Mesothelial cell of epicardium (in vitro differentiated cells): ENCODE measurements around the gene VIPR2. TPM values are rescaled to one million over a fixed set of nuclear protein-coding genes. Genes with fewer than 3 reads are reported as not detected.

ENCODE experiments used
- DNase-seq, 2 experiments: peaks; one replicate each; pipeline ENCODE4 v3.0.0; 2021; ENCODE audit warnings: low spot score in 2 of 2; ENCODE audit not compliant: unreplicated experiment in 2 of 2
- H3K27ac Mint-ChIP-seq: 2 replicates; pipeline ENCODE4 v1.8.0; 2021; ENCODE audit warnings: mixed read lengths
- H3K27me3 Mint-ChIP-seq: 2 replicates; pipeline ENCODE4 v1.8.0; 2021; ENCODE audit warnings: low read depth, mixed read lengths
- H3K36me3 Mint-ChIP-seq: 2 replicates; pipeline ENCODE4 v1.8.0; 2021; ENCODE audit warnings: mixed read lengths
- H3K4me1 Mint-ChIP-seq: 2 replicates; pipeline ENCODE4 v1.8.0; 2021; ENCODE audit warnings: mixed read lengths
- H3K4me3 Mint-ChIP-seq: 2 replicates; pipeline ENCODE4 v1.8.0; 2021; ENCODE audit warnings: mild to moderate bottlenecking, moderate library complexity, mixed read lengths
- H3K9me3 Mint-ChIP-seq: 2 replicates; pipeline ENCODE4 v1.8.0; 2021; ENCODE audit warnings: mixed read lengths
- total RNA-seq: library from RNA; stranded (reverse); gene quantifications from 3 replicates; pipeline ENCODE4 v1.2.1, GENCODE V29; 2021
- TF ChIP-seq, protein P1 (sequence below): fragments of 200-600 bp; sonication (generic); IDR thresholded peaks from one replicate; pipeline ENCODE4 v1.5.0; 2021; ENCODE audit warnings: antibody characterized with exemption; ENCODE audit not compliant: unreplicated experiment

The VIPR2 gene
- total RNA-seq, 1 donor from 2014 or later: 0.04 TPM

DNA sequence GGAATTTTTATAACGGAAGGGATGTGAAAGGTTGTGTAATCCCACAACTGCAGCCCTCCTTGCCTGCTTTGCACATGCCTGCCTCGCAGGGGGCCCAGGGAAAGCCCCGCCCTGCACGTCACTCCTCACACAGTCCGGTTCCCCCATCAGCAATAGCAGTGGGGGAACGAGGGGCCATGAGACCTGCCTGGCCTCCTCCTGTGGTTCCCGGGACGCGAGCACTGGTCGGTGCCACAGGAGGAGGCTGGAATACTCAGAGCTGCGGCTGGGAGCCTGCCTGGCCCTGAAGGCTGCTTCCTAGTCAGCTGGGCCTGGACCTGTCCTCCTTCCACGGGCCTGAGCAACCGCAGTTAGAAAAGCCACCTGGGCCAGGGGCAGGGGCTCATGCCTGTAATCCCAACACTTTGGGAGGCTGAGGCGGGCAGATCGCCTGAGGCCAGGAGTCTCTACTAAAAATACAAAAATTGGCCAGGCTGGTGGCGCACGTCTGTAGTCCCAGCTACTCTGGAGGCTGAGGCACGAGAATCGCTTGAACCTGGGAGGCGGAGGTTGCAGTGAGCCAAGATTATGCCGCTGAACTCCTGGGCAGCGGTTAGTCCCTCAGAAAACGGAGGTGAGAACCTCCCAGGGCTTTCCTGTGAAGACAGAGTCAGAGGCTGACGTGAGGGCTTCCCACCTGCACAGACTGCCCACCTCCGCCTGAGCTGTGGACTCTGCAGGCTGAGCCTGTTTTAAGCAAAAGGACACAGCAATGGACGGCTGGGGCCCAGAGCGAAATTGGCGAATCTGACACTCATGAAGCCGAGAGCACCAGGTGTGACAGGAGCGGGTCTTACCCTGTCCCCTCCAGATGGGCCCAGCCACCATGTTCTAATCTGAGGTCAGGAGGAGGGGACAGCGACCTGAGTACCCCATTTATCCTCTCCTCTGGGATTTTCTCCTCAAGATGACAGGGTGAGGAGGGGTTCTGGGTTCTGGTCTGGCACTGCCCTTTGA lies 52.9 kb downstream of the VIPR2 start:
- Mint-ChIP-seq H3K27me3 (peaks cover 2% of the 10 kb centered on the region), H3K4me1 (no peaks in the 10 kb centered on the region), H3K36me3 (no peaks in the 10 kb centered on the region), H3K4me3 (no peak overlapping the region), H3K9me3 (no peaks in the 10 kb centered on the region), H3K27ac (no peak overlapping the region)
- peak in 1 of 2 experiments; percentile 35 for DNase-seq
- TF ChIP-seq, protein P1, sequence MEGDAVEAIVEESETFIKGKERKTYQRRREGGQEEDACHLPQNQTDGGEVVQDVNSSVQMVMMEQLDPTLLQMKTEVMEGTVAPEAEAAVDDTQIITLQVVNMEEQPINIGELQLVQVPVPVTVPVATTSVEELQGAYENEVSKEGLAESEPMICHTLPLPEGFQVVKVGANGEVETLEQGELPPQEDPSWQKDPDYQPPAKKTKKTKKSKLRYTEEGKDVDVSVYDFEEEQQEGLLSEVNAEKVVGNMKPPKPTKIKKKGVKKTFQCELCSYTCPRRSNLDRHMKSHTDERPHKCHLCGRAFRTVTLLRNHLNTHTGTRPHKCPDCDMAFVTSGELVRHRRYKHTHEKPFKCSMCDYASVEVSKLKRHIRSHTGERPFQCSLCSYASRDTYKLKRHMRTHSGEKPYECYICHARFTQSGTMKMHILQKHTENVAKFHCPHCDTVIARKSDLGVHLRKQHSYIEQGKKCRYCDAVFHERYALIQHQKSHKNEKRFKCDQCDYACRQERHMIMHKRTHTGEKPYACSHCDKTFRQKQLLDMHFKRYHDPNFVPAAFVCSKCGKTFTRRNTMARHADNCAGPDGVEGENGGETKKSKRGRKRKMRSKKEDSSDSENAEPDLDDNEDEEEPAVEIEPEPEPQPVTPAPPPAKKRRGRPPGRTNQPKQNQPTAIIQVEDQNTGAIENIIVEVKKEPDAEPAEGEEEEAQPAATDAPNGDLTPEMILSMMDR: no peak

DNA sequence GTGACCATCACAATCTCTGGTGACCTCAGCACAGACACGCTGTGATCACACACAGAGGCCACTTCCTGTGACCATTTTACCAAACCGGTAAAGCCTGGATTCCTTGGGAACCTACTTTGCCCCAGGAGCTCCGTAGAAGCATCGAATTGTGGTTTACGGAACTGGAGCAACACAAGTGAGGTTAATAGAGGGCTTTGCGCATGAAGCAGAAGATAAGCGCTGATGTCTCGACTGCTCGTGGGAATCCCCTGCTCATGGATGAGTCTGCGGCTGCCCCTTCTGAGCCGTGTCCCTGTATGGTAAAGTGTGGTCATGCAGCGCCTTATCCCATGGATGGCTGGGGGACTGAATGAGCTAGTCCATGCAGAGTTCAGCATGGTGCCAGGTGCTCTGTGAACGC lies 53.6 kb downstream of the VIPR2 start:
- H3K4me3 Mint-ChIP-seq: no peak overlapping the region
- H3K36me3 Mint-ChIP-seq: no peaks in the 10 kb centered on the region
- H3K27ac Mint-ChIP-seq: no peak overlapping the region
- peak in 1 of 2 experiments; percentile 31 for DNase-seq
- H3K4me1 Mint-ChIP-seq: no peaks in the 10 kb centered on the region
- TF ChIP-seq, protein P1: no peak
- peaks cover 2% of the 10 kb centered on the region for H3K27me3 Mint-ChIP-seq
- no peaks in the 10 kb centered on the region for H3K9me3 Mint-ChIP-seq

DNA sequence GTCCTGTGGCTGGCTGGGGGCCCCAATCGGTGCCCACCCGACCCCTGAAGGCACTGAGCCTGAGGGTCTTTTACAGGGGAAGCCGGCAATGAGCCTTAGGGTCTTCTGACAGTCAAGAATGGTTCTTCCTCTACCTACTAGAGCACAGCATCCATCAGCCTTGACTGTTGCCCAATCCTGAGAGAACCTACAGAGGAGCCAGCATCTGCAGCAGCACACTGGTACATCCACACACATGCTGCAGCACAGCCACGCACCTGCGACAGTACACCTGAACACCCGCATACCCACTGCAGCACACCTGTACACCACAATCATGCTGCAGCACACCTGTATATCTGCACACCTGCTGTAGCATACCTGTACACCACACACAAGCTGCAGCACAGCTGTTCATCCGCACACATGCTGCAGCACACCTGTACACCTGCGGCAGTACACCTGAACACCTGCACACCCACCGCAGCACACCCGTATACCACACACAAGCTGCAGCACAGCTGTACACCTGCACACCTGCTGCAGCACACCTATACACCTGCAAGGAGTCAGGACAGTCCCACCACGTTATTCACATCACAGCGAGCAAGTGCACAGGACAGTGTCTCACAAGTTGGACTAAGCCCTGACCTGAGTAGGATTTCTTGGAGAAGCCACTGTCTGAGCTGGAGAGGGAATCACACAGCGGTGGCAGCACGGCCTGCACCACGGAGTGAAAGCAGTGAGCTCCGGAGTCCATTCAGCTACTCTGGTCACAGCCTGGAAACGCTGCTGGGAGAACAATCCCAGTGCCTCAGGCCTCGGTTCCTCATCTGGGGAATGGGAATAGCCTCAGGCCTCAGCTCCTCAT lies 56.4 kb downstream of the VIPR2 start:
- no peaks in the 10 kb centered on the region for H3K36me3 Mint-ChIP-seq
- peak in 1 of 2 experiments; percentile 29 for DNase-seq

DNA sequence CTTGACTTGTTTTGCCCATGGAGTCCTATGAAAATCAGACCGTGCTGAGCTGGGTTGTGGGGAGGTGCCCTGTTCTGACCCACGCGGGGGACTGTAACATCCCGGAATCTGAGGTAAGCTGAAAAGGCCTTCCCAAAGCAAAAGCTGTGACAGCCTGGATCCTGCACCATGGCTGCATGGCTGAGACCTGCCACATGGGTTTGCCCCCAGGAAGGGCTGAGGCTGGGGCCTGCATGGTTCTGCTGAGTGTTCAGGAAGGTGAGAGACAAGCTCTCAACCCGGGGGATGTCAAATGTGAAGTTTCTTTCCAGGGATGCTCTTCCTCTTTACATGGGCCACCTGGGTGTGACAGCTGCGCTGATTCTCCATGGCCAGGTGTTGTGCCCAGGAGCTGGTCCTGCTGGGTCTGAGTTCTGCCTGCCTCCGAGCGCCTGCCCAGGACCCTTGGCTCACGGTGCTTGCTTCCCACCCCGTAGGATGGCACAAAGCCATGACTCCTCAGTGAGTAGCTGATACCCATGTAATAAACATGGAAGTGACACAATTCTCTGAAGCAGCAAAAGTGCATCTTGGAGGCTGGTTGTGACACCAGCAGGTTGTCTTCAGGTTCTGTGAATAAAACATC lies 58.3 kb downstream of the VIPR2 start:
- Mint-ChIP-seq H3K4me1 (no peaks in the 10 kb centered on the region), H3K36me3 (no peaks in the 10 kb centered on the region), H3K4me3 (no peak overlapping the region), H3K27me3 (peaks cover 2% of the 10 kb centered on the region), H3K27ac (no peak overlapping the region), H3K9me3 (no peaks in the 10 kb centered on the region)
- peak in 1 of 2 experiments; percentile 34 for DNase-seq
- TF ChIP-seq, protein P1: no peak

More for the DNA sequence above, 56.4 kb downstream of the VIPR2 start:
- TF ChIP-seq, protein P1: no peak
- H3K9me3 Mint-ChIP-seq: no peaks in the 10 kb centered on the region
- H3K27ac Mint-ChIP-seq: no peak overlapping the region
- H3K4me3 Mint-ChIP-seq: no peak overlapping the region
- peaks cover 2% of the 10 kb centered on the region for H3K27me3 Mint-ChIP-seq
- H3K4me1 Mint-ChIP-seq: no peaks in the 10 kb centered on the region

DNA sequence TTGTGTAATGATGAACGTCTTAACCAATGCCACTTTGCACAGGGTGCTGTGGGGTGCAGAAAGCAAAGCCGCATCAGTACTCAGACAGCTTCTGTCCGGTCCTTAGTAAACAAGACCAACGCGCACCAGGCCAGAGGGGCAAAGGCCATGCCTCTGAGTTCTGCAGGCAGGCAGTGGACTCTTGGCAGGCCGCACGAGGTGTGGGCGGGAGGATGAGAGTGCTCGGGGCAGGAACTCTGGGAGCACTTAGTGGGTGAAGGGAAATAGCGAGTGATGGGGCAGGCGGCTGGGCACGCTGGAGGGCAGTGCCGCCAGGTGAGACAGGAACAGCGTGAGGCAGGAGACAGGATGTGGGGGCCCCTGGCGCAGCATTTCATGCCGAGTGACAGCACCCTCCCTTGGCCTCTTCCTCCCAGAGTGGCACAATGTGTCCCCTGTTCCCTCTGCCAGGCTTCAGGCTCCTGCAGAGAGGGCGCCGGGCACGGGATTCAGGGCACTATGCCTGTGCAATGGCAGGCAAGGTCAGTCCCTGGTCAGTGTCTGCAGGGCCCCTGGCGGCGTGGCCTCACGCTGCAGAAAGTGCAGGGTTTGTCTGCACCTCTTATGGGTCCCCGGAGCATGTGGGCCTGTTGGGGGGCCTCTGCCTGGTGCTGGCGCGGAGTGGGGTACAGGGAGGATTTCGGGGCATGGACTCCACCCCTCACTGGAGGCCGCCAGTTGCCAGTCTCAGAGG lies 60.4 kb downstream of the VIPR2 start:
- TF ChIP-seq, protein P1: no peak
- Mint-ChIP-seq H3K4me3 (no peak overlapping the region), H3K4me1 (no peaks in the 10 kb centered on the region), H3K36me3 (no peaks in the 10 kb centered on the region), H3K27ac (no peak overlapping the region), H3K27me3 (peaks cover 5% of the 10 kb centered on the region), H3K9me3 (no peaks in the 10 kb centered on the region)
- DNase-seq: peak; percentile 11 to 35
